Pancreas (tissue), 10 donors: ENCODE measurements around the gene ASCC2. TPM values are rescaled to one million over a fixed set of nuclear protein-coding genes. Genes with fewer than 3 reads are reported as not detected.

ENCODE experiments used
- ATAC-seq, 4 donors: fragments of 200-7000 bp; cut with Tn5 transposase; one replicate each; pipeline versions ENCODE4 v1.8.0 to v1.9.1; 2020; ENCODE audit warnings: mild to moderate bottlenecking in 4 of 4, moderate library complexity in 4 of 4
- DNase-seq, 6 donors: peaks; one replicate each; pipeline ENCODE4 v3.0.0-alpha.2; 2020
- FAIRE-seq: peaks from 2 replicates; lab custom pipeline; 2012; peaks lifted over from hg19 to GRCh38; lab: Jason Lieb, UNC
- H3K27ac ChIP-seq, 4 donors: fragments of 200-600 bp; sonication (generic); 1 replicate in 3 of 4; 2 replicates in 1 of 4; pipeline versions ENCODE4 v1.5.0 to v1.8.0; 2020
- H3K27me3 ChIP-seq, 4 donors: fragments of 200-600 bp; one replicate each; pipeline ENCODE4 v1.8.0; 2021
- H3K36me3 ChIP-seq, 3 donors: fragments of 200-600 bp; sonication (generic) in 1 of 3; one replicate each; pipeline versions ENCODE4 v1.5.0 to v1.8.0; 2020 to 2021
- H3K4me1 ChIP-seq, 3 donors: fragments of 200-600 bp; one replicate each; pipeline ENCODE4 v1.8.0; 2021
- H3K4me3 ChIP-seq, 4 donors: fragments of 200-600 bp; sonication (generic) in 2 of 4; one replicate each; pipeline versions ENCODE4 v1.5.0 to v1.8.0; 2020 to 2021
- H3K9me3 ChIP-seq, 4 donors: fragments of 200-600 bp; one replicate each; pipeline ENCODE4 v1.8.0; 2021
- CTCF ChIP-seq, 4 donors: fragments of 200-600 bp; sonication (generic) in 3 of 4; IDR thresholded peaks; one replicate each; pipeline versions ENCODE4 v1.5.0 to v1.8.0; 2021; ENCODE audit warnings: antibody characterized with exemption in 4 of 4
- WGBS, 2 donors: extraction: QIAGEN DNeasy Blood & Tissue Kit; methylation state at CpG; one replicate each; pipeline ENCODE4 v1.1.7; 2013; 5-methylcytosine and 5-hydroxymethylcytosine counted together
- intact Hi-C, 3 donors: fragments of 100-400 bp; cut with DNase I; formaldehyde crosslinking; loops; one replicate each; pipeline versions ENCODE4 v1.11.1 to v1.14.2; 2022
- polyA plus RNA-seq, 2 donors: library from polyadenylated mRNA; stranded (reverse); fragments of 200-250 nt; gene quantifications; one replicate each; pipeline ENCODE4 v1.2.3, GENCODE V29; 2013
- total RNA-seq, 6 donors: library from RNA; stranded (reverse); fragmentation: NEBNext Ultra II Directional in 4 of 6; extraction: Animal tissue kit (Norgen Biotek cat#: 25700) in 4 of 6; gene quantifications; one replicate each; pipeline versions ENCODE4 v1.2.1 to v1.2.4, GENCODE V29; 2021 to 2023
- donor health status: healthy with polysubstance abuse.
- donor health status: DM: no; HTN: no; CAD: no; lungs with moderate emphysema.
- donor health status: DM: no; HTN: no; CAD: no.
- donor health status: control.
- donor health status: control.
- donor health status: Bipolar disorder and iron deficiency.
- donor health status: DM: yes; HTN: yes; CAD: no.
- donor health status: DM: no; HTN: no; CAD: no.
- donor health status: DM: no; HTN: no; CAD: no.
- donor health status: DM: yes; HTN: yes; CAD: no.

The ASCC2 gene
- total and polyA plus RNA-seq, 8 donors: 26.4 to 66.6 (median 31.1) TPM

GRCh38 chr22:29795663-29796062, 42.4 kb downstream of the ASCC2 start:
- ATAC-seq (peak in 3 of 4 donors; percentile 10 to 59 (median 42)), DNase-seq (no peak), FAIRE-seq (no peak)
- intact Hi-C loops: no loop called here
- H3K27ac ChIP-seq: peak overlapping the region in 2 of 4 donors; percentile 26 to 65
- H3K9me3 ChIP-seq: no peaks in the 10 kb centered on the region
- no peak overlapping the region for H3K4me3 ChIP-seq
- peaks cover 6 to 17% (median 8%) of the 10 kb centered on the region in 3 donors for H3K4me1 ChIP-seq
- H3K27me3 ChIP-seq: no peaks in the 10 kb centered on the region
- peaks cover 0 to 29% (median under 1%) of the 10 kb centered on the region in 3 donors for H3K36me3 ChIP-seq
- TF ChIP-seq CTCF (IDR thresholded peaks at IDR 0.05): no peak
- WGBS, 2 donors: 55 to 61% methylated on average over 5 of the region's 5 CpGs

- ATAC-seq (no peak), FAIRE-seq (no peak), DNase-seq (no peak)
- 97 to 99% methylated on average over 17 of the region's 17 CpGs for WGBS, 2 donors
- TF ChIP-seq CTCF (IDR thresholded peaks at IDR 0.05): no peak
- Histone ChIP-seq H3K27me3 (no peaks in the 10 kb centered on the region), H3K9me3 (no peaks in the 10 kb centered on the region), H3K4me1 (no peaks in the 10 kb centered on the region), H3K36me3 (peaks cover 0 to 43% (median 15%) of the 10 kb centered on the region in 3 donors), H3K4me3 (no peak overlapping the region), H3K27ac (no peak overlapping the region)
- intact Hi-C loops: no loop called here
Observed at GRCh38 chr22:29793396-29793795, 44.7 kb downstream of the ASCC2 start.

- Histone ChIP-seq H3K36me3 (peaks cover 0 to 44% (median 15%) of the 10 kb centered on the region in 3 donors), H3K27me3 (no peaks in the 10 kb centered on the region), H3K4me1 (peaks cover 12 to 26% (median 14%) of the 10 kb centered on the region in 3 donors), H3K9me3 (no peaks in the 10 kb centered on the region), H3K4me3 (no peak overlapping the region), H3K27ac (no peak overlapping the region)
- intact Hi-C loops: no loop called here
- DNase-seq (no peak), FAIRE-seq (no peak), ATAC-seq (no peak)
- WGBS, 2 donors: 82 to 85% methylated on average over 5 of the region's 5 CpGs
- TF ChIP-seq CTCF (IDR thresholded peaks at IDR 0.05): no peak
Observed at GRCh38 chr22:29790061-29790460, 48.0 kb downstream of the ASCC2 start.

- no peak for TF ChIP-seq CTCF (IDR thresholded peaks at IDR 0.05)
- H3K4me1 ChIP-seq: peaks cover 20 to 37% (median 24%) of the 10 kb centered on the region in 3 donors
- intact Hi-C loops: no loop called here
Observed at GRCh38 chr22:29788339-29789279, 49.5 kb downstream of the ASCC2 start.

More at GRCh38 chr22:29788339-29789279, 49.5 kb downstream of the ASCC2 start:
- H3K4me3 ChIP-seq: no peak overlapping the region
- no peaks in the 10 kb centered on the region for H3K9me3 ChIP-seq
- DNase-seq (no peak), ATAC-seq (no peak), FAIRE-seq (no peak)
- WGBS, 2 donors: 90% methylated on average over 27 of the region's 27 CpGs
- H3K27ac ChIP-seq: peak overlapping the region; percentile 22 to 57 (median 42)
- H3K36me3 ChIP-seq: peaks cover 0 to 44% (median 15%) of the 10 kb centered on the region in 3 donors
- H3K27me3 ChIP-seq: no peaks in the 10 kb centered on the region
